Testis (tissue), 2 donors: ENCODE data around the gene MCHR2.

ENCODE experiments used
- POLR2A ChIP-seq: fragments of 450-650 bp; IDR thresholded peaks from one replicate; pipeline ENCODE4 v1.6.1; 2017; ENCODE audit warnings: antibody characterized with exemption, mild to moderate bottlenecking, moderate library complexity
- TF ChIP-seq, protein P1 (sequence below), 3 experiments: fragments of 450-650 bp in 2 of 3; fragments of 200-600 bp in 1 of 3; sonication (generic) in 1 of 3; IDR thresholded peaks; one replicate each; pipeline ENCODE4 v1.5.1; 2016 to 2019; ENCODE audit warnings: antibody characterized with exemption in 3 of 3, mild to moderate bottlenecking in 2 of 3, moderate library complexity in 1 of 3

GRCh38 chr6:99879431-99879830 is 114.6 kb downstream of the MCHR2 start:
- TF ChIP-seq, protein P1, sequence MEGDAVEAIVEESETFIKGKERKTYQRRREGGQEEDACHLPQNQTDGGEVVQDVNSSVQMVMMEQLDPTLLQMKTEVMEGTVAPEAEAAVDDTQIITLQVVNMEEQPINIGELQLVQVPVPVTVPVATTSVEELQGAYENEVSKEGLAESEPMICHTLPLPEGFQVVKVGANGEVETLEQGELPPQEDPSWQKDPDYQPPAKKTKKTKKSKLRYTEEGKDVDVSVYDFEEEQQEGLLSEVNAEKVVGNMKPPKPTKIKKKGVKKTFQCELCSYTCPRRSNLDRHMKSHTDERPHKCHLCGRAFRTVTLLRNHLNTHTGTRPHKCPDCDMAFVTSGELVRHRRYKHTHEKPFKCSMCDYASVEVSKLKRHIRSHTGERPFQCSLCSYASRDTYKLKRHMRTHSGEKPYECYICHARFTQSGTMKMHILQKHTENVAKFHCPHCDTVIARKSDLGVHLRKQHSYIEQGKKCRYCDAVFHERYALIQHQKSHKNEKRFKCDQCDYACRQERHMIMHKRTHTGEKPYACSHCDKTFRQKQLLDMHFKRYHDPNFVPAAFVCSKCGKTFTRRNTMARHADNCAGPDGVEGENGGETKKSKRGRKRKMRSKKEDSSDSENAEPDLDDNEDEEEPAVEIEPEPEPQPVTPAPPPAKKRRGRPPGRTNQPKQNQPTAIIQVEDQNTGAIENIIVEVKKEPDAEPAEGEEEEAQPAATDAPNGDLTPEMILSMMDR (IDR thresholded peaks at IDR 0.05) = no peak
- TF ChIP-seq POLR2A = no peak
